GM18502 (cell line): ENCODE data around the gene MRPL55.

Experiments used
- ATAC-seq: cut with Tn5 transposase; IDR thresholded peaks from one replicate; pipeline ENCODE4 v1.9.1; 2021; ENCODE audit warnings: mild to moderate bottlenecking; ENCODE audit not compliant: unreplicated experiment, poor library complexity

MRPL55 gene

DNA sequence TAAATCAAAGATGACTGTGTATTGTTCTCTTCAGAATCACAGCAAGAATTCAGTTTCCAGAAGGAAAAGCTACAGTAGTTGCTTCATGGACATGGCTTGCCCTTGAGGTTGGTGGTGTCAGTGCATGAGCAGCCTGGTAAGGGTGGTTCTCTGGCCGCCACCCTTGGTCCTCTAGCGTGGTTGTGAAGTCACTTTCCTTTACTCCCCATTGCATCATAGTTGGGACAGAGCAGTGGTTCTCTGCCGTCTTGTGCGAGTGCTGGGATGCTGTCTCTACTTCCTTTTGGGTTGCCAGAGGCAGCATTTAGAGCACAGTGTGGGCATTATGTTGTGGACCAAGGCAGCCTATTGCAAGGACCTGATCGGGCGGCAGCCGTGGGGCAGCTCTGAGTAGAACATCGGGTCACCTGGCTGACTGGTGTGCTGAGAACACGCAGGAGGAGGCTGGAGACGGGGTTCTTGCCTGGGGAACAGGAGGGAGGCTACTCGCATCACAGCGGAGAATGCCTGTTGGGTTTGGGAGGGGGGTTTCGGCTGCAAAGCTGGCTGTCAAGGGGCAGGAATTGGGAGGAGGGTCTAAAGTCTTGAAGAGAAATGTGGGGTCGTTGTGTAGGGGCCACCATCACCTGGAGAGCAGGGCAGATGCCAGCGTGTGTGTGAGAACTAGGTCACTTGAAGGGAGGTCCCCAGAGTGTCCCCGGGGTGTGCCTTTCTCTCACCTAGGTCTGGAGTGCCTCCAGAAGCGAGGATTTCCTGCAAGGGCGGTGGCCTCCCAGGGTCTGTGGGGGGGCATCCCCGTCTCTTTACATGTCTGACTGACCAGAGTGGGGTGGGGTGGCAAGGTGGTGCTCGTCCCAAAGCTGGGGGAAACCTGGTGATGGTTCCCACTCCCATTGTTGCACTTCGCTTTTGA lies 20.3 kb downstream of the MRPL55 start:
- no peak for ATAC-seq

DNA sequence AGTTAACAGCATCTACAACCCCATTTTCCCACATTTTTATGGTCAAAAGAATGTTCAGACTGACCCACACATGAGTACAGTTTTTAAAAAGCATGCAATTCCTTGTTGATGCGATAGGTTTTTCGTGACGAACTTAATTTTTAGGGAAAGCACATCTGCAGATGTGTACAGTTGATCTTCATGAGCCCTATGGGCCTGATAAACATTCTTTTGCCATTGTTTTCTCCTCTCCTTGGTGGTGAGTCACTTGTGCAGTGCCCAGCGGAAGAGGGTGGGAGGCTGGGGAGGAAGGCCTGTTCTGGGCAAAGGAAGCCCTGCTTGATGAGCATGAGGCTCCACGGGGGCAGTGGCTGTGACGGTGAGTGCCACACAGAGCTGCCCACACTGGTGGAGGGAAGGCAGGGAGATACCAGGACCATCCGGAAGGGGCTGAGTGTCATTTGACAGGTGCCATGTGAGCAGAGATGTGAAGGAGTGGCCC lies 21.3 kb downstream of the MRPL55 start:
- no peak for ATAC-seq

- ATAC-seq, result no peak
These were observed 23.7 kb downstream of the MRPL55 start for GRCh38 chr1:228085287-228085951.

DNA sequence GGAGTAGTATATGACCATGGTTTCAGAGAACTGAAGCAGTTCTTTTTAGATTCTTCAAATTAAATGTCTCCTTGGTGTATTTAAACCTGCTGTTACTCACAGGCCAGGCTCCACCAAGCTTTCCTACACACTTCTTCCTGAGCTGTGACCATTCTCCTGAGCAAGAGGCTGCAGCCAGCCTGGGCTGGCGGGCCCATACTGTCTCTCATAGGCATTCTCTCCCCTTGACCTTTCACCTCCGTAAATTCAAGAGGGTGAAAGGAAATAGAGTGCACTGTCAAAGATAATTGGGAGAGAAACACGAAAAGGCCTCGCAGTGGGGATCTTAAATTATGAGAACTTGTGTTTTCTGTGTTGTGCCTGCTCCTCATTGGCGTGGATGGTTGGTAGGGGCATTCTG lies 24.3 kb downstream of the MRPL55 start:
- no peak for ATAC-seq

GRCh38 chr1:228084325-228084724 lies 24.8 kb downstream of the MRPL55 start:
- no peak for ATAC-seq

GRCh38 chr1:228083871-228084278 lies 25.2 kb downstream of the MRPL55 start:
- no peak for ATAC-seq

- ATAC-seq, result peak; percentile 23
These were observed 25.9 kb downstream of the MRPL55 start for GRCh38 chr1:228082918-228083870.

GRCh38 chr1:228082214-228082917 lies 26.7 kb downstream of the MRPL55 start, which contains the start of gene ARF1:
Gene ARF1, plus strand, starts transcription at chr1:228082708. Its CDS starts 14,407 bp downstream, at chr1:228097115.
- ATAC-seq, result peak; percentile 74

DNA sequence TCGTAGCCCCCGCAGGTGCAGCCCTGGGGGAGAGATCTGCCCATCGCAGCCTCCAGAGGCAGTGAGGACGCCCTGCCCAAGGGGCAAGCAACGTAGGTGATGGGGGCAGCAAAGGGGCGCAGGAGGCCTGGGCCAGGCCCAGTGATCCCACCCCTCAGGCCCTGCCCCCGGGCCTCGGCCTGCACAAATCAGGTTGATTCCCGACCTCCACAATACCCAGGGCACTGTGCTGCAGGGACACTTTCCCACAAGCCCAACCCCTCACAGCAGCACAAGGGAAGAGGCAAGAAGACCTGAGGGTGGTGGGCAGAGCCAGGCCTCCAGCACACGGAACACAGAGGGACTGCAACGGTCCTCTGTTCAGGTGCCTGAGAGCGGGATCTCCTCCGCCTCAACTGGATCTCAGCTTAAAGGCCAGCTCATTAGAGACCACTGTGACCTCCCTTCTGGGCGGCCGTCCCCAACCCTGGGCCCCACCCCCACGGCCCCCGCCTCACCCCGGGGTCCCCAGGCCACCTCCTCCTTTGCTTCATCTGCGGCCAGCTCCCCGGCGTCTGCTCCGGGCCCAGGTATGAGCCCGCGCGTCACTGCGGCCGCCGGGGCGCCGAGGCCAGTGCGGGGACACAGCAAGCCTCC lies 27.4 kb downstream of the MRPL55 start:
- ATAC-seq, result peak; percentile 17

- no peak for ATAC-seq
These were observed 28.0 kb downstream of the MRPL55 start for GRCh38 chr1:228081144-228081543.

- no peak for ATAC-seq
These were observed 29.4 kb downstream of the MRPL55 start for GRCh38 chr1:228079601-228080263.

- ATAC-seq, result no peak
These were observed 30.1 kb downstream of the MRPL55 start for GRCh38 chr1:228079013-228079412.

DNA sequence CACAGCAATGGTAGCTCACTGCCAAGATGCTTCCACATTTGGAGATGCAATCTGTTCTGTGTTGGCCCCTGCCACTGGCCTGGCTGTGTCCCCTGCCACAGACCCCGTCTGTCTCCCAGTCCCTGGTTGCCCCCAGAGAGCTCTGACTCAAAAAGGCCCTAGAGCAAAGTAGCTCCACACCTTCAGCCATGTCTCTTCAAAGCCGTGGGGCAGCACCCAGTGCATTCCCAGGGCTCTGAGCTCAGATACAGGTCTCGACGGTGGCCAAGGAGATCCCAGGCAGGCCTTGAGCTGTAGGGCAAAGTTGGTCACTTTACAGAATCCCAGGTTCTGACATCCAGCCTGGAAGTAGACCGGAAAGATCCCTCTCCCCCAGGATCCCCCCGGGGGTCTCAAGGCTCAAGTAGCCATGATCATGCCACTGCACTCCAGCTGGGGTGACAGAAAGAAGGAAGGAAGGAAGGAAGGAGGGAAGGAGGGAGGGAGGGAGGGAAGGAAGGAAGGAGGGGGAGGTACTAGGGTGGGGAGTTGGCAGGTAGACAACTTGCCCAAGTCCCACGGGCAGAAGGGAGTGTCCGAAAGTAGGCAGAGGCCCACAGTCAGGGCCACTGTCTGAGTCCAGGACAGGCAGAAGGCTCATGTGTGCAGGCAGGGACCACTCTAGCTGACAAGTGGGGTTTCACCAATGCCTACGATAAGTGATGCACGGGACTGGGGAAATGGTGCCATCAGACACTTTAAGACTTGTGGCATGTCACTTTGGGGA lies 31.4 kb downstream of the MRPL55 start:
- no peak for ATAC-seq

- no peak for ATAC-seq
These were observed 32.2 kb downstream of the MRPL55 start for GRCh38 chr1:228076796-228077430.

GRCh38 chr1:228075801-228076271 lies 33.3 kb downstream of the MRPL55 start:
- ATAC-seq, result no peak

DNA sequence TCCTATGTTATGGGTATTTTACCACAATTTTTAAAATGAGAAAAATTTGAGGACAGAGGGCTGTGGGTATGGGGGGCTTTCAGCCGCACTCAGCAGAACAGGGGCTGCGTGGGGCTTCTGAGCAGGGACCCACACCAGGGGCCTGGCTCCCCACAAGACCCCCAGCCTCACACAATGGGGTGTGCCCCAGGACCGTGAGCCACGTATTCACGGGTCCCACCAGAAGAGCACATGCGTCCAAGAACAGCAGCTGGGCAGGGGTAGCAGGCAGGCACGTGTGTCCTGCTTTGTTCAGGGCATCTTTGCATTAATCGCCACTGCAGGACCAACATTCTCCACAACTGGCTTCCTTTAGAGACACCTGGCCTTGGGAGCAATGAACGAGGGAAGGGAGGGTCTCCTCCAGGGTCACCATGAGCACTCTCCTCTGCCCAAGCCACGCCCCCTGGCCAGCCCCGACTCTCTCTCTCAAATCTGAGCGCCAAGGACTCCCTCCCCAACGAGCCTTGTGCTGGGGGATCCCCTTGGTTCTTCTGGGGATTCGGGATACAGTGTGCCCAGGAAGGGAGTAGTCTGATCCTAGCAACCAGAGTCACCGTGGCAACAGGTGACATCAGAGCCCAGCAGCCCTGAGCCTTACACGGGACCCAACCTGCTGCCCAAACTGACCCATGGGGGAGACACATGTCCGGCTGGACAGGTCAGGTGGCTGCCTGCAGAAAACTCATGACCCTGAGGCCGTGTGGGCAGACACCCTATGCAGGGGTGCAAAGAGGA lies 34.0 kb downstream of the MRPL55 start:
- no peak for ATAC-seq
